D721Med (cell line): ENCODE measurements around the gene CCDC68.
A peak's percentile ranks its signal among the peaks of the same experiment; 100 is the strongest.

Source experiments
- DNase-seq: peaks from one replicate; pipeline ENCODE4 v3.0.0; 2011; ENCODE audit warnings: low spot score; ENCODE audit not compliant: insufficient read length
- FAIRE-seq: peaks from 2 replicates; lab custom pipeline; 2011; peaks lifted over from hg19 to GRCh38; lab: Jason Lieb, UNC
- CTCF ChIP-seq: IDR thresholded peaks from 2 replicates; pipeline ENCODE4 v1.5.1; 2012; ENCODE audit warnings: mild to moderate bottlenecking, control low read depth; ENCODE audit not compliant: insufficient read depth; ENCODE audit errors: missing control alignments

The CCDC68 gene

GRCh38 chr18:54958704-54959625 lies at the start of gene CCDC68:
Gene CCDC68 (minus strand): TSS chr18:54959461. CDS start chr18:54942791, 16,670 bp downstream.
- no peak for FAIRE-seq

GRCh38 chr18:55007602-55008001 lies 48.3 kb upstream of the CCDC68 start:
- FAIRE-seq (no peak), DNase-seq (no peak)
- no peak for TF ChIP-seq CTCF

More at GRCh38 chr18:54958704-54959625, at the start of gene CCDC68:
- DNase-seq, result no peak
- no peak for TF ChIP-seq CTCF

- FAIRE-seq (no peak), DNase-seq (no peak)
- TF ChIP-seq CTCF, result no peak
Observed at GRCh38 chr18:55003695-55004094, 44.4 kb upstream of the CCDC68 start.

- FAIRE-seq (peak; percentile 6), DNase-seq (no peak)
- TF ChIP-seq CTCF, result no peak
Observed at GRCh38 chr18:55002261-55002660, 43.0 kb upstream of the CCDC68 start.

- DNase-seq (no peak), FAIRE-seq (peak; percentile 72)
- no peak for TF ChIP-seq CTCF
Observed at GRCh38 chr18:55001394-55002024, 42.2 kb upstream of the CCDC68 start.

- no peak for DNase-seq
- FAIRE-seq, result peak; percentile 93
- no peak for TF ChIP-seq CTCF
Observed at GRCh38 chr18:55000529-55000928, 41.3 kb upstream of the CCDC68 start.
